ENCODE data around the gene MRPS35.

GRCh38 chr12:27800819-27801218, 90.2 kb downstream of the MRPS35 start:
- TF ChIP-seq CTCF (IDR thresholded peaks at IDR 0.05) (no peak), POLR2A (IDR thresholded peaks at IDR 0.05) (no peak)

All from esophagus squamous epithelium (tissue), 4 donors.